Ectodermal cell (in vitro differentiated cells): ENCODE measurements around the gene COL15A1.

Source experiments
- H3K27ac ChIP-seq: 2 replicates; pipeline ENCODE4 v1.7.0; 2013; ENCODE audit warnings: mild to moderate bottlenecking, low read depth, low read length; ENCODE audit not compliant: insufficient read depth, poor library complexity, severe bottlenecking
- H3K27me3 ChIP-seq: 2 replicates; pipeline ENCODE4 v1.7.0; 2013; ENCODE audit warnings: mild to moderate bottlenecking, low read length; ENCODE audit not compliant: insufficient read depth, control insufficient read depth, poor library complexity, severe bottlenecking
- H3K36me3 ChIP-seq: one replicate; pipeline ENCODE4 v1.7.0; 2013; ENCODE audit warnings: low read length; ENCODE audit not compliant: control insufficient read depth, insufficient read depth
- H3K4me1 ChIP-seq: one replicate; pipeline ENCODE4 v1.7.0; 2013; ENCODE audit warnings: low read length; ENCODE audit not compliant: control insufficient read depth, insufficient read depth
- H3K4me3 ChIP-seq: 2 replicates; pipeline ENCODE4 v1.7.0; 2013; ENCODE audit warnings: low read depth, low read length, control low read depth; ENCODE audit not compliant: insufficient read depth
- H3K9me3 ChIP-seq: 2 replicates; pipeline ENCODE4 v1.7.0; 2013; ENCODE audit warnings: mild to moderate bottlenecking, low read length, moderate library complexity; ENCODE audit not compliant: control insufficient read depth
- WGBS, 2 experiments: methylation state at CpG; one replicate each; pipeline ENCODE4 v1.1.7; 2013; ENCODE audit warnings: missing lambda C conversion rate in 2 of 2; 5-methylcytosine and 5-hydroxymethylcytosine counted together

The COL15A1 gene

DNA sequence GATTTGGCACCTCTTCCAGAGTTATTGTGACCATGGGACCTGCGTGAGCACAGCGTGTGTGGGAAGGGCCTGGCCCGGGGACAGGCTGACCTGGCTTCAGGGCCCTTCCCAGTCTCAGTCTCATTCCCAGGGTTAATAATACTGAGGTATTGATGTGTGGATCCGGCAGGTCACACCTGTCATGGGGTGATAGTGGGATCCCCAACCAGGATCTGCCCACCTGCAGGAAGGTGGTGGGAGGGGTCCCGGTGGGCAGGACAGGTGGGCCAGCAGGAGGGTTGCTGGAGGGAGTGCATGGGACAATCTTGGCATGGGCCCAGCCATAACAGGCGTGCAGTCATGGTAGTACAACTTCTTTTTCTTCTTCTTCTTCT is 55.4 kb downstream of the COL15A1 start:
- Histone ChIP-seq H3K9me3 (no peaks in the 10 kb centered on the region), H3K36me3 (no peaks in the 10 kb centered on the region), H3K27me3 (no peaks in the 10 kb centered on the region), H3K4me1 (peaks cover 17% of the 10 kb centered on the region), H3K27ac (no peak overlapping the region), H3K4me3 (no peak overlapping the region)
- WGBS, 2 experiments, result 56 to 67% methylated on average over 6 of the region's 6 CpGs

DNA sequence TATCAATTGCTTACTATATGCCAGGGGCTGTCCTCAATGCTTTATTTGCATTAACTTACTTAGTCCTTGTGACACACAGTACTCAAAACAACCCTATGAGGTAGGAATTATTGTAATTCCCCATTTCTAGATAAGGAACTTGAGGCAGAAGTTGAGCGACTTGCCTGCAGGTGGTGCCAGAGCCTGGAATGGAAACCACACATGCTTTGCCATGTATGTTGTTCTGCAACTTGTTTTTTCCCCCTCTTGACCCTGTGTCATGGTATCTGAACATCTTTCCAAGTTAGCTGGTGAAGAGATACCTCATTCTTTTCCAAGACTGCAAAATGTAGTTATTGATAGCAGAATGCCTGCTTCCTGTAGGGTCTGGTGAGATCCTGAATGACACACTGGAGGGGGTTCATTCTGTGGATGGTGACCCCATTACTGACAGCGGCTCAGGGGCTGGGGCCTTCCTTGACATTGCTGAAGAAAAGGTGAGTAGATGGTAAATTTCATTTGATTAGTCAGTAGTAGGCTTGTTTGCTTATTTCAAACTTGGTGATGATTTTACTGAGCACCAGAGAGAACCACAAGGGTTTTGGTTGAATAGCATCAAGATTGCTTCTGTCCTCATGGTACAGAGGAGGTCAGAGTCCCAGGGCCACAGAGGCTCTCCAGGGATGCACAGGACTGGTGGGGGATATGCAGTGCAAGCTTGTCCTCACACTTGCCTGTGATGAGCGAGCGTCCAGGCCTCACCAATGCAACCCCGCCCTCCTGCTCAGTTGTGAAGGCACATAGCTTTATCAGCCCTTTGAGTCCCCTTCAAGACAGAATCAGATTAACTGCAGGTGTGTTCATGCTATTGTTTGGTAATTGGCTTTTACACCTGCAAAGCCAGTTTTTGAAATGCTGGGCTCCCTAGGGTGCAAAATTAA is 57.0 kb downstream of the COL15A1 start:
- Histone ChIP-seq H3K4me1 (peaks cover 17% of the 10 kb centered on the region), H3K4me3 (no peak overlapping the region), H3K27ac (no peak overlapping the region), H3K36me3 (no peaks in the 10 kb centered on the region), H3K9me3 (no peaks in the 10 kb centered on the region), H3K27me3 (no peaks in the 10 kb centered on the region)
- 70 to 75% methylated on average over 5 of the region's 5 CpGs for WGBS, 2 experiments

DNA sequence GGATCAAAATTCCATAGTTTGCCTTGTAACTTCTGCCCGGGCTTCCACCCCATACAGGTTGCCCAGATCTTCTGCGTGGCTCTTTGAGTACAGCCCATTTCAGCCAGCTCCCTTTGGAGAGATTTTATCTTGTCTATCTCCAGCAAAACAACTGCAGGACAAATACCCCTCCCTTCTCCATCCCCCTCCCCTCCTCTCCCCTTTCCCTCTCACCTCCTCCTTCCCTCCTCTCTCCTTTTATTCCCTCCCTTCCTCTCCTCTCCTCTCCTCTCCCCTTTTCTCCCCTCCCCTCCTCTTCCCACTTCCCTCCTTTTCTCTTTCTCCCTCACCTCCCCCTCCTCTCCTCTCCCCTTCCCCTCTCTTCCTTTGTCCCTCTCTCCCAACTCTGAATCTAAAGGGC is 58.2 kb downstream of the COL15A1 start:
- no peaks in the 10 kb centered on the region for H3K27me3 ChIP-seq
- no peak overlapping the region for H3K27ac ChIP-seq
- peaks cover 17% of the 10 kb centered on the region for H3K4me1 ChIP-seq
- H3K36me3 ChIP-seq, result no peaks in the 10 kb centered on the region
- whole genome bisulfite sequencing, 2 experiments, result 82 to 86% methylated on average over 2 of the region's 2 CpGs
- no peak overlapping the region for H3K4me3 ChIP-seq
- H3K9me3 ChIP-seq, result no peaks in the 10 kb centered on the region

DNA sequence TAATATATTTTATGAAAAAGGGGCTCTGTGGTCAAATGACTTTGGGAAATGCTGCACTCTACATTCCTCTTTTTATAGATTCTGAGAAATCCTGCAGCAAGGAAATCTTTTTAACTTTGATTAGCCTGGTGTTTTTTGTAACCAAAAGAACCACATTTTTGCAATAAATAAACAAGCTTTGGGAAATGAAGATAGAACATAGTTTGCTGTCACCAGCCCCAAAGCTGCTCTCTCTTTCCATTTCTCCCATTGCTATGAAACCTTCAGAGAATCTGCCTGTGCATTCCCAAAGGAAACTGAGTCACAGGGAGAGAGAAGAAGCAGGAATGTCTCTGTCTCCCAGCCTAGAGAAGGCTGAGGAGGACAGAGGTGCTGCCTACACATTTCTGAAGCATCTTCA is 59.0 kb downstream of the COL15A1 start:
- no peaks in the 10 kb centered on the region for H3K9me3 ChIP-seq
- H3K27me3 ChIP-seq, result no peaks in the 10 kb centered on the region
- H3K27ac ChIP-seq, result no peak overlapping the region
- H3K36me3 ChIP-seq, result no peaks in the 10 kb centered on the region
- no peak overlapping the region for H3K4me3 ChIP-seq
- H3K4me1 ChIP-seq, result peaks cover 17% of the 10 kb centered on the region

DNA sequence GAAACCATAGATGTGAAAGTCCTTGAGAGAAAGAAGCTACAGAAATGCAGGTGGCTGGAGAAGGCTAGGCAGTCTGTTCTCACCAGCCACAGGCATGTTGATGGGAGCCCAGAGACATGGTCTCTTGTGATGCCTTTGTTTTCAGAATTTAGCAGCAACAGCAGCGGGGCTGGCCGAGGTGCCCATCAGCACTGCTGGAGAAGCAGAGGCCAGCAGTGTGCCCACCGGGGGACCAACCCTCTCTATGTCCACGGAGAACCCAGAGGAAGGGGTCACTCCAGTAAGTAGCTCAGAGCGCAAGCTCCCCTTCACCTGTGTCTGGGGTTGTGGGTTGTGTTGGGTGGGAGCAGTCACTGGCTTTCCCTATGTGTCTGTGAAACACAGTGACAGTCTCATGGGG is 59.6 kb downstream of the COL15A1 start:
- Histone ChIP-seq H3K9me3 (no peaks in the 10 kb centered on the region), H3K27ac (no peak overlapping the region), H3K4me3 (no peak overlapping the region), H3K4me1 (peaks cover 17% of the 10 kb centered on the region), H3K36me3 (no peaks in the 10 kb centered on the region), H3K27me3 (no peaks in the 10 kb centered on the region)
- 94 to 98% methylated on average over 5 of the region's 5 CpGs for WGBS, 2 experiments

DNA sequence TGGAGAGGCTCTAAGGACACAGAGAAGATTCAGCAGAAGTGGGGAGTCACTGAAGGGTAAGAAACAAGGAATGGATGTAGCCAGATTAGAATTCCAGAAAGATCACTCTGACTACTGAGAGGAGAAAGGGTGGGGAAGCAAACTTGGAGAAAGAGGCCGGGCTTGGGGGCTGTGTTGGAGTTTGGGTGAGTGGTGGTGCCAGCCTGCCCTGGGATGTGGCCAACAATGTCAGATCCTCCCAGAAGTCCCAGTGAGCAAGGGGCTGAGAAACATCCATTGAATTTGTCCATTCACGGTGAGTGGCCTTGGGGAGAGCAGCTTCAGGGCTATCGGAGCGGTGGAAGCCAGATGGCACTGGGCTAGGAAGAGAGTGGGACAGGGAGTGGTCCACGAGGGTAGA is 60.4 kb downstream of the COL15A1 start:
- Histone ChIP-seq H3K27ac (no peak overlapping the region), H3K36me3 (no peaks in the 10 kb centered on the region), H3K4me3 (no peak overlapping the region), H3K9me3 (peaks cover 3% of the 10 kb centered on the region), H3K4me1 (peaks cover 12% of the 10 kb centered on the region), H3K27me3 (no peaks in the 10 kb centered on the region)
- 96% methylated on average over 5 of the region's 5 CpGs for WGBS, 2 experiments

DNA sequence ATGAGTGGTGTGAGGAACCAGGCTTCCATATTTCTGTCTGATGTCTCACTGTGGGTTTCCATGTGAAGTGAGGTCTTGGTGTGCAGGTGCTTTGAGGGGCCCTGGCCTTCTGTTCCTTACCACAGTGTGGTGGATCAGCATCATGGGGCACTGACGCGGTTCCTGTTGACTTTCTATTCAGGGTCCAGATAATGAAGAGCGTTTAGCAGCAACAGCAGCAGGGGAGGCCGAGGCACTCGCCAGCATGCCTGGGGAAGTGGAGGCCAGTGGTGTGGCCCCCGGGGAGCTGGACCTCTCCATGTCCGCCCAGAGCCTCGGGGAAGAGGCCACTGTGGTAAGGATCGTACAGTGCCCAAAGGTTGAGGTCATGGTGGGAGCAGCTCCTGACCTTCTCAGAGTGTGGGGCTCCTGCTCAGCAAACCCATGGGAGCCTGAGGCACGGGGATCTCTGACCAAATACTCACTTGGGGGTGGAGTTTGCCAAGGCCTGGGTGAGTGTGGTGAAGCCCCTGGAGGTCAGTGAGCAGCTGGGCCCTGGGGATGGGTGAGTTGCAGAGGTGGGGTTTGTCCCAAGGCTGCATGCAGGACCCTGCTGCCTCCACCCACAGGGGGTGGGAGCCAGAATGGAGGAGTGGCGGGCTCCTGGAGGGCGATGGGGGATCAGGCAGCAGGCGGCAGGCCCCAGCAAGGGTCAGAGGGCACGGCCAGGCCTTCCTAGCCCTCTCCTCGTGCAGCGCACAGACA is 61.2 kb downstream of the COL15A1 start:
- H3K4me3 ChIP-seq, result no peak overlapping the region
- peaks cover 12% of the 10 kb centered on the region for H3K4me1 ChIP-seq
- H3K9me3 ChIP-seq, result peaks cover 4% of the 10 kb centered on the region
- 94% methylated on average over 16 of the region's 16 CpGs for WGBS, 2 experiments
- no peaks in the 10 kb centered on the region for H3K27me3 ChIP-seq
- H3K27ac ChIP-seq, result no peak overlapping the region
- H3K36me3 ChIP-seq, result no peaks in the 10 kb centered on the region

DNA sequence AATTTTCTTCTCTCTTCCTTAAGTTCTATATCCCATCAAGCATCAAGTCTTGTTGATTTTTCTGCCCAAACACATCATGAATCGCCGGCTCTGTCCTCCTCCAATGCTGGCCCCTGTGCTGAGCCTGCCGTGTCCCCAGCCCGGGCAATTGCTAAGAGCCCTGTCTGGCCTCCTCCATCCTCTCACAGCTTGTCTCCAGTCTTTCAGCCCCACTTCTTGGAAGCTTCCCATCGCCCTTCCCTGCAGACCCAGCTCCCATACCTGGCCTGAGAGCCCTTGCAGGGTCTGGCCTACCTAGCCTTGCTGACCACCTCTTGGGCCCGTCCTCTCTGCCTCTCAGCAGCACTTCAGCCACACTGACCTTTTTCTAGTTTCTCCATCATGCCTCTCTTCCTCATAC is 61.9 kb downstream of the COL15A1 start:
- no peak overlapping the region for H3K4me3 ChIP-seq
- peaks cover 12% of the 10 kb centered on the region for H3K4me1 ChIP-seq
- no peaks in the 10 kb centered on the region for H3K36me3 ChIP-seq
- WGBS, 2 experiments, result 93 to 94% methylated on average over 6 of the region's 6 CpGs
- H3K27ac ChIP-seq, result no peak overlapping the region
- peaks cover 4% of the 10 kb centered on the region for H3K9me3 ChIP-seq
- no peaks in the 10 kb centered on the region for H3K27me3 ChIP-seq

DNA sequence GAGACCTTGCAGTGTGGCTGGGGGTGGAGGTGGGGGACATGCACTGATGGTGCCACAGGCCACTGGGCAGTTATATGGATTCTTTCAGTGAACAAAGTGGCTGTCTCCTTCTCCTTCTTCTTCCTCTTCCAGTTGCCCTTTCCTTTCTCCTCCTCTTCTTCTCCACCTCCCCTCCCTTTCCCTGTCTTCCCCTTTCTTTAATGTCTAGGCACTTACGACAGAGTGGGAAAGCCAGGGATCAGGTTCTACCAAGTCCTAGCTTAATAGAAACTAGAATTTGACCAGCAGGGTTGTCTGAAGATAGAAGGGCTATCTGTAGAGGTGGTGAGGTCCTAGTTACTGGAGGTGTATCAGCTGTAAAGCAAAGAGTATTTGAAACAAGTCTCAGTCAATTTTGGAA is 62.8 kb downstream of the COL15A1 start:
- Histone ChIP-seq H3K4me3 (no peak overlapping the region), H3K36me3 (no peaks in the 10 kb centered on the region), H3K27me3 (no peaks in the 10 kb centered on the region), H3K27ac (no peak overlapping the region), H3K4me1 (peaks cover 6% of the 10 kb centered on the region), H3K9me3 (peaks cover 4% of the 10 kb centered on the region)
- WGBS, 2 experiments, result 72 to 93% methylated on average over 1 of the region's 1 CpG

DNA sequence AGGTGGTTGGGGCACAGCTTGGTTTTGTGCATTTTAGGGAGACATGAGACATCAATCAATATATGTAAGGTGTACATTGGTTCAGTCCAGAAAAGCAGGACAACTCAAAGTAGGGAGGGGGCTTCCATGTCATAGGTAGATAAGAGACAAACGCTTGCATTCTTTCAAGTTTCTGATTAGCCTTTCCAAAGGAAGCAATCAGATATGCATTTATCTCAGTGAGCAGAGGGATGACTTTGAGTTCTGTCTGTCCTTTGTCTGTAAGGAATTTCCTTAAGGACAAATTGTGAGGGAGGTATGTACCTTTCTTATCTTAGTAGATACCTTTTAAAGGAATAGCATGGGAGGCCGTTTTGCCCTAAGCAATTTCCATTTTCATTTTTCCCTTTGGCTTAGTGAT is 63.3 kb downstream of the COL15A1 start:
- Histone ChIP-seq H3K27ac (no peak overlapping the region), H3K9me3 (peaks cover 4% of the 10 kb centered on the region), H3K36me3 (no peaks in the 10 kb centered on the region), H3K4me3 (no peak overlapping the region), H3K4me1 (peaks cover under 1% of the 10 kb centered on the region), H3K27me3 (no peaks in the 10 kb centered on the region)
- WGBS, 2 experiments, result 87 to 98% methylated on average over 2 of the region's 2 CpGs
